Neural cell (in vitro differentiated cells): Measurements from ENCODE around the gene MSI1. TPM values are rescaled to one million over a fixed set of nuclear protein-coding genes. Genes with fewer than 3 reads are reported as not detected.

ENCODE experiments used
- H2AFZ ChIP-seq: fragments of 200-600, 300-800 bp; sonication (generic), shearing (Covaris generic); 2 replicates; pipeline ENCODE4 v1.6.0; 2014; ENCODE audit warnings: low read depth, mild to moderate bottlenecking, antibody characterized with exemption, low read length, moderate library complexity
- H3F3A ChIP-seq: fragments of 200-600 bp; shearing (Covaris generic); 2 replicates; pipeline ENCODE4 v1.6.1; 2016; ENCODE audit warnings: mild to moderate bottlenecking, moderate library complexity, mixed read lengths, antibody characterized with exemption, low read length; ENCODE audit not compliant: insufficient read depth, poor library complexity, severe bottlenecking
- H3K27ac ChIP-seq: fragments of 200-600, 300-800 bp; sonication (generic), shearing (Covaris generic); 2 replicates; pipeline ENCODE4 v1.5.1; 2014; ENCODE audit warnings: mild to moderate bottlenecking, low read length, moderate library complexity
- H3K27me3 ChIP-seq: fragments of 300-800, 200-600 bp; sonication (generic), shearing (Covaris generic); 2 replicates; pipeline ENCODE4 v1.6.0; 2014; ENCODE audit warnings: mild to moderate bottlenecking, low read depth, low read length, moderate library complexity; ENCODE audit not compliant: insufficient read depth
- H3K36me3 ChIP-seq: fragments of 300-800, 200-600 bp; sonication (generic), shearing (Covaris generic); 2 replicates; pipeline ENCODE4 v1.5.1; 2014; ENCODE audit warnings: mild to moderate bottlenecking, antibody characterized with exemption, low read length, moderate library complexity; ENCODE audit not compliant: insufficient read depth
- H3K4me2 ChIP-seq: fragments of 300-800, 200-600 bp; sonication (generic), shearing (Covaris generic); 2 replicates; pipeline ENCODE4 v1.6.0; 2014; ENCODE audit warnings: mild to moderate bottlenecking, low read length
- H3K4me3 ChIP-seq: fragments of 300-800, 200-600 bp; sonication (generic), shearing (Covaris generic); 2 replicates; pipeline ENCODE4 v1.5.1; 2014; ENCODE audit warnings: mild to moderate bottlenecking, low read length, moderate library complexity
- H3K79me2 ChIP-seq: fragments of 200-600 bp; shearing (Covaris generic); replicated peaks from 2 replicates; pipeline ENCODE4 v1.6.0; 2014; ENCODE audit warnings: mild to moderate bottlenecking, low read length, moderate library complexity; ENCODE audit not compliant: insufficient read depth
- H3K9ac ChIP-seq: fragments of 300-800, 200-600 bp; sonication (generic), shearing (Covaris generic); 2 replicates; pipeline ENCODE4 v1.6.1; 2016; ENCODE audit warnings: mild to moderate bottlenecking, low read length, mixed read lengths
- H3K9me2 ChIP-seq: fragments of 200-600 bp; shearing (Covaris generic); 2 replicates; pipeline ENCODE4 v1.6.1; 2016; ENCODE audit warnings: mild to moderate bottlenecking, low read length, mixed read lengths; ENCODE audit not compliant: insufficient read depth
- H3K9me3 ChIP-seq: fragments of 200-600, 300-800 bp; sonication (generic), shearing (Covaris generic); 2 replicates; pipeline ENCODE4 v1.6.1; 2016; ENCODE audit warnings: mild to moderate bottlenecking, mixed run types, low read length, moderate library complexity, mixed read lengths
- H4K20me1 ChIP-seq: fragments of 200-600 bp; shearing (Covaris generic); 2 replicates; pipeline ENCODE4 v1.6.1; 2016; ENCODE audit warnings: mild to moderate bottlenecking, mixed run types; ENCODE audit not compliant: insufficient read depth
- EP300 ChIP-seq: fragments of 450-650 bp; conservative IDR thresholded peaks from 2 replicates; pipeline ENCODE4 v1.6.1; 2014; ENCODE audit warnings: antibody characterized with exemption, mild to moderate bottlenecking, moderate library complexity; ENCODE audit not compliant: poor library complexity, severe bottlenecking
- EZH2 ChIP-seq: fragments of 200-600, 300-800 bp; shearing (Covaris generic), sonication (generic); IDR thresholded peaks from 2 replicates; pipeline ENCODE4 v1.6.1; 2014; ENCODE audit warnings: antibody characterized with exemption, low read length, borderline replicate concordance, mild to moderate bottlenecking; ENCODE audit not compliant: insufficient read depth, poor library complexity, severe bottlenecking
- MXI1 ChIP-seq: fragments of 450-650 bp; conservative IDR thresholded peaks from 2 replicates; pipeline ENCODE4 v1.6.1; 2014; ENCODE audit warnings: antibody characterized with exemption, mild to moderate bottlenecking; ENCODE audit not compliant: poor library complexity, severe bottlenecking
- POLR2AphosphoS5 ChIP-seq: IDR thresholded peaks from 2 replicates; pipeline ENCODE4 v1.6.1; 2012
- RAD21 ChIP-seq: fragments of 450-650 bp; conservative IDR thresholded peaks from 2 replicates; pipeline ENCODE4 v1.6.1; 2014; ENCODE audit warnings: antibody characterized with exemption, mild to moderate bottlenecking, moderate library complexity
- SMC3 ChIP-seq: fragments of 450-650 bp; conservative IDR thresholded peaks from 2 replicates; pipeline ENCODE4 v1.6.1; 2014; ENCODE audit warnings: antibody characterized with exemption, mild to moderate bottlenecking, moderate library complexity; ENCODE audit not compliant: poor library complexity
- TAF1 ChIP-seq: IDR thresholded peaks from 2 replicates; pipeline ENCODE4 v1.6.1; 2012; ENCODE audit warnings: low read depth
- polyA plus RNA-seq: library from polyadenylated mRNA; depleted of rRNA; stranded (reverse); fragments of >200 nt; gene quantifications from 2 replicates; pipeline ENCODE4 v1.2.3, GENCODE V29; 2014
- TF ChIP-seq, protein P1 (sequence below): fragments of 450-650 bp; IDR thresholded peaks from 2 replicates; pipeline ENCODE4 v1.5.1; 2014; ENCODE audit warnings: antibody characterized with exemption, mild to moderate bottlenecking, moderate library complexity; ENCODE audit not compliant: poor library complexity, severe bottlenecking
- TF ChIP-seq, protein P2 (sequence below): IDR thresholded peaks from 2 replicates; pipeline ENCODE4 v1.6.1; 2012; ENCODE audit warnings: borderline replicate concordance

Gene MSI1
- polyA plus RNA-seq, 1 donor from 2014 or later = 7.5 TPM

GRCh38 chr12:120327593-120327992, 41.4 kb downstream of the MSI1 start, which contains the start of gene PLA2G1B:
TSS of gene PLA2G1B (minus strand) at chr12:120327779. CDS start at chr12:120327753, 26 bp downstream.
- H3K9ac ChIP-seq = no peak within 1 kb of the TSS
- no peak within 1 kb of the TSS for H2AFZ ChIP-seq
- H3K9me3 ChIP-seq = no peaks in the 10 kb centered on the region
- H3K79me2 ChIP-seq = no peaks in the 10 kb centered on the region
- H3K4me3 ChIP-seq = no peak within 1 kb of the TSS
- no peaks in the 10 kb centered on the region for H4K20me1 ChIP-seq
- H3F3A ChIP-seq = no peaks in the 10 kb centered on the region
- H3K27me3 ChIP-seq = no peaks in the 10 kb centered on the region
- H3K36me3 ChIP-seq = no peaks in the 10 kb centered on the region
- no peak within 1 kb of the TSS for H3K27ac ChIP-seq
- no peak within 1 kb of the TSS for H3K4me2 ChIP-seq
- TF ChIP-seq EZH2 = no peak
- H3K9me2 ChIP-seq = no peaks in the 10 kb centered on the region

DNA sequence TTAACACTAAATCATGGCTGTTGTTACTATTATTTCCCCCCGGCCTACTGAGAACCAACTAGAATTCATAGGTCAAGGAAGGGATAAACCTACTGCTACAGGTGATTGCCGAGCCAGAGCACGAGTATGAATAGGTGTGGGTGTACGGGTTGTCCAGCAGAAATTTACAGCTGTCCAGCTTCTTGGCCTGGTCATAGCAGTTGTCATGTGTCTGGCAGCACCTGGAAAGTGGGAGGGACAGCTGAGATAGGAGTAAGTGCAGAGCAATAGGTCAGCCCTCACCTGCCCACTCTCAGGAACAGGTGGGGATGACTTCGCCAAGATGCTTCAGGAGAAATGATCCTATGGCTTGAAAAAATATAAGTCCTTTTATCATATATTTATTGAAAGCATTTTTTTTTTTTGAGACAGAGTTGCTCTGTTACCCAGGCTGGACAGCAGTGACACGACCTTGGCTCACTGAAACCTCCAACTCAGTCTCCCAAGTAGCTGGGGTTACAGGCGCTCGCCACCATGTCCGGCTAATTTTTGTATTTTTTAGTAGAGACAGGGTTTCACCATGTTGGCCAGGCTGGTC, 44.0 kb downstream of the MSI1 start:
- Histone ChIP-seq H3K9ac (peak overlapping the region; percentile 64), H3K4me3 (no peak overlapping the region), H3K79me2 (no peaks in the 10 kb centered on the region)

More for the DNA sequence above, 44.0 kb downstream of the MSI1 start:
- Histone ChIP-seq H2AFZ (no peak overlapping the region), H3K27me3 (no peaks in the 10 kb centered on the region), H3K9me3 (no peaks in the 10 kb centered on the region), H3K9me2 (no peaks in the 10 kb centered on the region), H3K36me3 (no peaks in the 10 kb centered on the region), H3K27ac (no peak overlapping the region), H3F3A (no peaks in the 10 kb centered on the region), H3K4me2 (no peak overlapping the region), H4K20me1 (no peaks in the 10 kb centered on the region)
- TF ChIP-seq EZH2 (no peak), TAF1 (no peak), SMC3 (no peak), POLR2AphosphoS5 (no peak), RAD21 (no peak), EP300 (no peak), MXI1 (no peak)
- TF ChIP-seq, protein P1, sequence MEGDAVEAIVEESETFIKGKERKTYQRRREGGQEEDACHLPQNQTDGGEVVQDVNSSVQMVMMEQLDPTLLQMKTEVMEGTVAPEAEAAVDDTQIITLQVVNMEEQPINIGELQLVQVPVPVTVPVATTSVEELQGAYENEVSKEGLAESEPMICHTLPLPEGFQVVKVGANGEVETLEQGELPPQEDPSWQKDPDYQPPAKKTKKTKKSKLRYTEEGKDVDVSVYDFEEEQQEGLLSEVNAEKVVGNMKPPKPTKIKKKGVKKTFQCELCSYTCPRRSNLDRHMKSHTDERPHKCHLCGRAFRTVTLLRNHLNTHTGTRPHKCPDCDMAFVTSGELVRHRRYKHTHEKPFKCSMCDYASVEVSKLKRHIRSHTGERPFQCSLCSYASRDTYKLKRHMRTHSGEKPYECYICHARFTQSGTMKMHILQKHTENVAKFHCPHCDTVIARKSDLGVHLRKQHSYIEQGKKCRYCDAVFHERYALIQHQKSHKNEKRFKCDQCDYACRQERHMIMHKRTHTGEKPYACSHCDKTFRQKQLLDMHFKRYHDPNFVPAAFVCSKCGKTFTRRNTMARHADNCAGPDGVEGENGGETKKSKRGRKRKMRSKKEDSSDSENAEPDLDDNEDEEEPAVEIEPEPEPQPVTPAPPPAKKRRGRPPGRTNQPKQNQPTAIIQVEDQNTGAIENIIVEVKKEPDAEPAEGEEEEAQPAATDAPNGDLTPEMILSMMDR = no peak
- TF ChIP-seq, protein P2, sequence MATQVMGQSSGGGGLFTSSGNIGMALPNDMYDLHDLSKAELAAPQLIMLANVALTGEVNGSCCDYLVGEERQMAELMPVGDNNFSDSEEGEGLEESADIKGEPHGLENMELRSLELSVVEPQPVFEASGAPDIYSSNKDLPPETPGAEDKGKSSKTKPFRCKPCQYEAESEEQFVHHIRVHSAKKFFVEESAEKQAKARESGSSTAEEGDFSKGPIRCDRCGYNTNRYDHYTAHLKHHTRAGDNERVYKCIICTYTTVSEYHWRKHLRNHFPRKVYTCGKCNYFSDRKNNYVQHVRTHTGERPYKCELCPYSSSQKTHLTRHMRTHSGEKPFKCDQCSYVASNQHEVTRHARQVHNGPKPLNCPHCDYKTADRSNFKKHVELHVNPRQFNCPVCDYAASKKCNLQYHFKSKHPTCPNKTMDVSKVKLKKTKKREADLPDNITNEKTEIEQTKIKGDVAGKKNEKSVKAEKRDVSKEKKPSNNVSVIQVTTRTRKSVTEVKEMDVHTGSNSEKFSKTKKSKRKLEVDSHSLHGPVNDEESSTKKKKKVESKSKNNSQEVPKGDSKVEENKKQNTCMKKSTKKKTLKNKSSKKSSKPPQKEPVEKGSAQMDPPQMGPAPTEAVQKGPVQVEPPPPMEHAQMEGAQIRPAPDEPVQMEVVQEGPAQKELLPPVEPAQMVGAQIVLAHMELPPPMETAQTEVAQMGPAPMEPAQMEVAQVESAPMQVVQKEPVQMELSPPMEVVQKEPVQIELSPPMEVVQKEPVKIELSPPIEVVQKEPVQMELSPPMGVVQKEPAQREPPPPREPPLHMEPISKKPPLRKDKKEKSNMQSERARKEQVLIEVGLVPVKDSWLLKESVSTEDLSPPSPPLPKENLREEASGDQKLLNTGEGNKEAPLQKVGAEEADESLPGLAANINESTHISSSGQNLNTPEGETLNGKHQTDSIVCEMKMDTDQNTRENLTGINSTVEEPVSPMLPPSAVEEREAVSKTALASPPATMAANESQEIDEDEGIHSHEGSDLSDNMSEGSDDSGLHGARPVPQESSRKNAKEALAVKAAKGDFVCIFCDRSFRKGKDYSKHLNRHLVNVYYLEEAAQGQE = no peak
